Activated CD4-positive, alpha-beta T cell treated with anti-CD3 and anti-CD28 coated beads, Interleukin-2, amount 50 U/mL, for 48 hours (primary cell): ENCODE data around the gene RABGAP1L.
"Not testable (repeated sequence)": the region's sequence is repeated elsewhere in the genome, so short reads cannot be mapped to it uniquely, and the experiment has no call there.

Experiments
- DNase-seq, 2 experiments: peaks; one replicate each; pipeline ENCODE4 v3.0.0-alpha.2; 2020

Gene RABGAP1L

GRCh38 chr1:175019524-175019923 lies 860.2 kb downstream of the RABGAP1L start:
- DNase-seq = no peak

- DNase-seq = peak; percentile 99
Measured at GRCh38 chr1:175023043-175023921, 864.0 kb downstream of the RABGAP1L start, which contains the start of gene MRPS14. Gene MRPS14 (minus strand): TSS chr1:175023425. CDS start chr1:175023408, 17 bp downstream.

GRCh38 chr1:175023922-175024242 lies 864.6 kb downstream of the RABGAP1L start:
- not testable (repeated sequence) for DNase-seq

GRCh38 chr1:175024773-175025172 lies 865.5 kb downstream of the RABGAP1L start:
- DNase-seq = no peak

GRCh38 chr1:175033953-175034352 lies 874.6 kb downstream of the RABGAP1L start:
- no peak for DNase-seq

GRCh38 chr1:175034775-175035174 lies 875.5 kb downstream of the RABGAP1L start:
- DNase-seq = no peak

- DNase-seq = no peak
Measured at GRCh38 chr1:175035865-175036264, 876.5 kb downstream of the RABGAP1L start.

GRCh38 chr1:175036476-175036875 lies 877.2 kb downstream of the RABGAP1L start:
- no peak for DNase-seq

- DNase-seq = no peak
Measured at GRCh38 chr1:175037416-175037815, 878.1 kb downstream of the RABGAP1L start.

- DNase-seq = no peak
Measured at GRCh38 chr1:175040324-175040879, 881.1 kb downstream of the RABGAP1L start.

- DNase-seq = no peak
Measured at GRCh38 chr1:175042650-175043049, 883.3 kb downstream of the RABGAP1L start.

- no peak for DNase-seq
Measured at GRCh38 chr1:175043824-175044223, 884.5 kb downstream of the RABGAP1L start.

GRCh38 chr1:175044591-175044990 lies 885.3 kb downstream of the RABGAP1L start:
- DNase-seq = not testable (repeated sequence)
